OCI-LY1 (cell line): ENCODE data around the gene GRIK2.

Experiments
- H2AFZ ChIP-seq: fragments of 200-600 bp; sonication (generic), shearing (Covaris generic); 2 replicates; pipeline ENCODE4 v1.6.0; 2014; ENCODE audit warnings: antibody characterized with exemption, mild to moderate bottlenecking, low read length
- H3F3A ChIP-seq: fragments of 200-600 bp; sonication (generic), shearing (Covaris generic); 2 replicates; pipeline ENCODE4 v1.6.0; 2014; ENCODE audit warnings: mild to moderate bottlenecking, antibody characterized with exemption, low read length, moderate library complexity; ENCODE audit not compliant: insufficient read depth
- H3K27ac ChIP-seq: fragments of 200-600 bp; sonication (generic); 2 replicates; pipeline ENCODE4 v1.5.1; 2014; ENCODE audit warnings: low read length, mixed run types, mild to moderate bottlenecking, low read depth; ENCODE audit not compliant: poor library complexity, severe bottlenecking
- H3K27me3 ChIP-seq: fragments of 200-600 bp; sonication (generic); 2 replicates; pipeline ENCODE4 v1.6.0; 2014; ENCODE audit warnings: antibody characterized with exemption, mild to moderate bottlenecking, low read length, moderate library complexity; ENCODE audit not compliant: insufficient read depth
- H3K36me3 ChIP-seq: fragments of 200-600 bp; sonication (generic); 2 replicates; pipeline ENCODE4 v1.6.1; 2014; ENCODE audit warnings: mild to moderate bottlenecking, antibody characterized with exemption, low read length, moderate library complexity, mixed read lengths; ENCODE audit not compliant: insufficient read depth
- H3K4me1 ChIP-seq: fragments of 200-600 bp; sonication (generic); 2 replicates; pipeline ENCODE4 v1.5.1; 2014; ENCODE audit warnings: mild to moderate bottlenecking, low read length, moderate library complexity; ENCODE audit not compliant: insufficient read depth, severe bottlenecking
- H3K4me2 ChIP-seq: fragments of 200-600 bp; sonication (generic), shearing (Covaris generic); 2 replicates; pipeline ENCODE4 v1.6.1; 2014; ENCODE audit warnings: low read length
- H3K4me3 ChIP-seq: fragments of 200-600 bp; sonication (generic); 2 replicates; pipeline ENCODE4 v1.5.1; 2014; ENCODE audit warnings: low read length, low read depth, mild to moderate bottlenecking, mixed read lengths; ENCODE audit not compliant: poor library complexity, severe bottlenecking
- H3K79me2 ChIP-seq: fragments of 200-600 bp; shearing (Covaris generic); 2 replicates; pipeline ENCODE4 v1.6.1; 2016; ENCODE audit warnings: mixed run types, low read length, mixed read lengths; ENCODE audit not compliant: insufficient read depth
- H3K9ac ChIP-seq: fragments of 200-600 bp; sonication (generic), shearing (Covaris generic); 2 replicates; pipeline ENCODE4 v1.6.1; 2014; ENCODE audit warnings: mild to moderate bottlenecking, low read length, mixed read lengths
- H3K9me2 ChIP-seq: fragments of 200-600 bp; sonication (generic), shearing (Covaris generic); 2 replicates; pipeline ENCODE4 v1.6.1; 2014; ENCODE audit warnings: low read depth, mild to moderate bottlenecking, low read length, mixed read lengths
- H3K9me3 ChIP-seq: fragments of 200-600 bp; shearing (Covaris generic); 2 replicates; pipeline ENCODE4 v1.6.1; 2014; ENCODE audit warnings: low read length, mixed read lengths
- H4K20me1 ChIP-seq: fragments of 200-600 bp; sonication (generic), shearing (Covaris generic); 2 replicates; pipeline ENCODE4 v1.6.0; 2016; ENCODE audit warnings: mild to moderate bottlenecking, low read length; ENCODE audit not compliant: insufficient read depth
- EZH2 ChIP-seq: fragments of 200-600 bp; sonication (generic), shearing (Covaris generic); IDR thresholded peaks from 2 replicates; pipeline ENCODE4 v1.8.0; 2017; ENCODE audit warnings: borderline replicate concordance, mixed run types, mild to moderate bottlenecking, antibody characterized with exemption, low read length, moderate library complexity, mixed read lengths
- TF ChIP-seq, protein P1 (sequence below): fragments of 200-600 bp; sonication (generic), shearing (Covaris generic); IDR thresholded peaks from 2 replicates; pipeline ENCODE4 v1.5.1; 2017; ENCODE audit warnings: mild to moderate bottlenecking, antibody characterized with exemption, low read length, moderate library complexity, mixed read lengths

The GRIK2 gene

GRCh38 chr6:101413773-101414172 lies 20.3 kb downstream of the GRIK2 start:
- H3K79me2 ChIP-seq: no peaks in the 10 kb centered on the region
- no peaks in the 10 kb centered on the region for H3K4me1 ChIP-seq
- H3K9me2 ChIP-seq: no peaks in the 10 kb centered on the region; the same call in 1 of the 2 replicates
- H2AFZ ChIP-seq: no peak overlapping the region
- no peaks in the 10 kb centered on the region for H3K9me3 ChIP-seq
- no peak overlapping the region for H3K4me3 ChIP-seq
- no peak overlapping the region for H3K27ac ChIP-seq
- H3F3A ChIP-seq: no peaks in the 10 kb centered on the region
- H3K9ac ChIP-seq: no peak overlapping the region
- H3K4me2 ChIP-seq: no peak overlapping the region
- H3K27me3 ChIP-seq: no peaks in the 10 kb centered on the region
- H3K36me3 ChIP-seq: no peaks in the 10 kb centered on the region
- TF ChIP-seq, protein P1, sequence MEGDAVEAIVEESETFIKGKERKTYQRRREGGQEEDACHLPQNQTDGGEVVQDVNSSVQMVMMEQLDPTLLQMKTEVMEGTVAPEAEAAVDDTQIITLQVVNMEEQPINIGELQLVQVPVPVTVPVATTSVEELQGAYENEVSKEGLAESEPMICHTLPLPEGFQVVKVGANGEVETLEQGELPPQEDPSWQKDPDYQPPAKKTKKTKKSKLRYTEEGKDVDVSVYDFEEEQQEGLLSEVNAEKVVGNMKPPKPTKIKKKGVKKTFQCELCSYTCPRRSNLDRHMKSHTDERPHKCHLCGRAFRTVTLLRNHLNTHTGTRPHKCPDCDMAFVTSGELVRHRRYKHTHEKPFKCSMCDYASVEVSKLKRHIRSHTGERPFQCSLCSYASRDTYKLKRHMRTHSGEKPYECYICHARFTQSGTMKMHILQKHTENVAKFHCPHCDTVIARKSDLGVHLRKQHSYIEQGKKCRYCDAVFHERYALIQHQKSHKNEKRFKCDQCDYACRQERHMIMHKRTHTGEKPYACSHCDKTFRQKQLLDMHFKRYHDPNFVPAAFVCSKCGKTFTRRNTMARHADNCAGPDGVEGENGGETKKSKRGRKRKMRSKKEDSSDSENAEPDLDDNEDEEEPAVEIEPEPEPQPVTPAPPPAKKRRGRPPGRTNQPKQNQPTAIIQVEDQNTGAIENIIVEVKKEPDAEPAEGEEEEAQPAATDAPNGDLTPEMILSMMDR: no peak
- TF ChIP-seq EZH2: no peak
- no peaks in the 10 kb centered on the region for H4K20me1 ChIP-seq

GRCh38 chr6:101417900-101418299 lies 24.4 kb downstream of the GRIK2 start:
- Histone ChIP-seq H2AFZ (no peak overlapping the region), H3F3A (no peaks in the 10 kb centered on the region), H3K9me3 (no peaks in the 10 kb centered on the region), H3K4me2 (no peak overlapping the region), H3K36me3 (no peaks in the 10 kb centered on the region), H3K27ac (no peak overlapping the region), H3K9ac (no peak overlapping the region), H3K4me3 (no peak overlapping the region), H3K9me2 (no peaks in the 10 kb centered on the region), H3K27me3 (no peaks in the 10 kb centered on the region), H4K20me1 (no peaks in the 10 kb centered on the region), H3K4me1 (no peaks in the 10 kb centered on the region), H3K79me2 (no peaks in the 10 kb centered on the region)
- no peak for TF ChIP-seq EZH2

DNA sequence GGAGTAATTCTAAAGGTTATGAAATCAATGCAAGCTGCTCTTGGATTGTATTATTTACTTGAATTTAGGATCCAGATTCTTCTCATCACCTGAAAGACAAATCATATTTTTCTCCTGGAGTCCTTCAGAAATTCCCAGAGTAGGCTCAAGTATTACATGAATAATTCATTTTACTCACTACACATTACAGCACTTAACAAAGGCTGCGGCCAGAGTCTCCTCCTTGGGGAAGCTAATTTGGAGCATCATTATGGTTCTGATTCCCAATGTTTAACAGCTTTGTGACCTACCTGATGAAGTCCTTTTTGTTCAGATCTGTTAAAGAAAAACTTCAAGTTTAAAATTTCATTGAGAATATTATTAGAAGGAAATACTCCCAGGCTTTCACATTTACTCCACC lies 28.7 kb downstream of the GRIK2 start:
- H4K20me1 ChIP-seq: no peaks in the 10 kb centered on the region
- H3K9me3 ChIP-seq: no peaks in the 10 kb centered on the region
- H3K9ac ChIP-seq: no peak overlapping the region
- H3F3A ChIP-seq: no peaks in the 10 kb centered on the region
- H2AFZ ChIP-seq: no peak overlapping the region
- no peak for TF ChIP-seq EZH2
- TF ChIP-seq, protein P1: no peak
- no peak overlapping the region for H3K4me3 ChIP-seq
- no peaks in the 10 kb centered on the region for H3K27me3 ChIP-seq
- no peaks in the 10 kb centered on the region for H3K79me2 ChIP-seq
- H3K27ac ChIP-seq: no peak overlapping the region
- no peak overlapping the region for H3K4me2 ChIP-seq
- no peaks in the 10 kb centered on the region for H3K36me3 ChIP-seq
- H3K4me1 ChIP-seq: no peaks in the 10 kb centered on the region
- H3K9me2 ChIP-seq: no peaks in the 10 kb centered on the region

DNA sequence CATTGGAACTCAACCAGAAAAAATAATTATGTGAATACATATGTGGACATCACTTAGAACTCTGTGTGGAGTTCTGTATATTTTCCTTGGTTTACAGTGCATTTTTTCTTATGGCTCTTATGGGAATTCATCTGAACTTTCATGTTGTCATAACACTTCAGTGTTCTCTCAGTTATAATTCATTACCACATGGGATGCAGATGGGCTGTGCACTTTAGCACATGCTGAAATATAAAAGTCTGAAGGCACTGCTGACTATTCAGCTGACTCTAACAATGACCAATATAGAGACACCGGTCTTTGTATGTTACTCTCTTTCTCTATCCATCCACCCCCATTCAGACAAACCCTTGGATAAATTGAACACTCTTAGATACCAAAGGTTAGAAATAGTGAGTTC lies 29.3 kb downstream of the GRIK2 start:
- H3K9me3 ChIP-seq: no peaks in the 10 kb centered on the region

More for the DNA sequence above, 29.3 kb downstream of the GRIK2 start:
- Histone ChIP-seq H3K27ac (no peak overlapping the region), H3K79me2 (no peaks in the 10 kb centered on the region), H2AFZ (no peak overlapping the region), H3K36me3 (no peaks in the 10 kb centered on the region), H3K9ac (no peak overlapping the region), H3K27me3 (no peaks in the 10 kb centered on the region), H3F3A (no peaks in the 10 kb centered on the region), H3K4me1 (no peaks in the 10 kb centered on the region), H3K4me2 (no peak overlapping the region), H3K4me3 (no peak overlapping the region), H4K20me1 (no peaks in the 10 kb centered on the region), H3K9me2 (no peaks in the 10 kb centered on the region)
- TF ChIP-seq, protein P1: no peak
- TF ChIP-seq EZH2: no peak
